ENCODE results near the gene HOXC10.

Gene HOXC10

GRCh38 chr12:53977596-53978445 is 7.1 kb upstream of the HOXC10 start:
- DNase-seq = no peak

GRCh38 chr12:53978477-53979356 is 6.2 kb upstream of the HOXC10 start:
- no peak for DNase-seq

GRCh38 chr12:53980104-53980801 is 4.7 kb upstream of the HOXC10 start:
- no peak for DNase-seq

GRCh38 chr12:53980802-53981496 is 4.0 kb upstream of the HOXC10 start:
- no peak for DNase-seq

- DNase-seq = no peak
These were observed 3.0 kb upstream of the HOXC10 start for GRCh38 chr12:53981634-53982565.

- no peak for DNase-seq
These were observed 2.0 kb upstream of the HOXC10 start for GRCh38 chr12:53982648-53983567.

GRCh38 chr12:53983568-53983949 is 1.4 kb upstream of the HOXC10 start:
- DNase-seq = no peak

GRCh38 chr12:53983950-53984572 is 885 bp upstream of the HOXC10 start:
- no peak for DNase-seq

GRCh38 chr12:53985692-53985993 is 697 bp downstream of the HOXC10 start:
- no peak for DNase-seq

GRCh38 chr12:53985994-53986685 is 1.2 kb downstream of the HOXC10 start:
- DNase-seq = no peak

GRCh38 chr12:53986686-53987483 is 1.9 kb downstream of the HOXC10 start:
- DNase-seq = no peak

GRCh38 chr12:53987787-53988230 is 2.9 kb downstream of the HOXC10 start:
- DNase-seq = no peak

- no peak for DNase-seq
These were observed 3.7 kb downstream of the HOXC10 start for GRCh38 chr12:53988541-53989226.

GRCh38 chr12:53989227-53990113 is 4.5 kb downstream of the HOXC10 start:
- no peak for DNase-seq

GRCh38 chr12:53990311-53991076 is 5.5 kb downstream of the HOXC10 start:
- DNase-seq = no peak

- DNase-seq = no peak
These were observed 6.1 kb downstream of the HOXC10 start for GRCh38 chr12:53991077-53991460.
